Activated CD4-positive, alpha-beta T cell treated with anti-CD3 and anti-CD28 coated beads, Interleukin-2, Interleukin-6, amounts not matched to agents 100 ng/mL and 50 ng/mL, durations not matched to agents 16 hours and 8 hours (primary cell): ENCODE results near the gene KCNK10.

Experiments used
- DNase-seq: peaks from one replicate; pipeline ENCODE4 v3.0.0-alpha.2; 2020

The KCNK10 gene

GRCh38 chr14:88225721-88226120, 97.3 kb downstream of the KCNK10 start:
- no peak for DNase-seq

- DNase-seq: no peak
Observed at GRCh38 chr14:88218119-88218915, 104.8 kb downstream of the KCNK10 start.

- no peak for DNase-seq
Observed at GRCh38 chr14:88212691-88213090, 110.4 kb downstream of the KCNK10 start.

GRCh38 chr14:88210426-88210825, 112.6 kb downstream of the KCNK10 start:
- no peak for DNase-seq

- DNase-seq: no peak
Observed at GRCh38 chr14:88209273-88209672, 113.8 kb downstream of the KCNK10 start.

GRCh38 chr14:88208858-88209257, 114.2 kb downstream of the KCNK10 start:
- DNase-seq: no peak

- DNase-seq: no peak
Observed at GRCh38 chr14:88204221-88204620, 118.8 kb downstream of the KCNK10 start.

GRCh38 chr14:88203291-88203690, 119.8 kb downstream of the KCNK10 start:
- no peak for DNase-seq

GRCh38 chr14:88202286-88202685, 120.8 kb downstream of the KCNK10 start:
- no peak for DNase-seq

GRCh38 chr14:88201851-88202250, 121.2 kb downstream of the KCNK10 start:
- no peak for DNase-seq

- no peak for DNase-seq
Observed at GRCh38 chr14:88199882-88200281, 123.2 kb downstream of the KCNK10 start.

GRCh38 chr14:88198446-88198845, 124.6 kb downstream of the KCNK10 start:
- no peak for DNase-seq

- no peak for DNase-seq
Observed at GRCh38 chr14:88196925-88197324, 126.1 kb downstream of the KCNK10 start.

- DNase-seq: no peak
Observed at GRCh38 chr14:88196116-88196890, 126.8 kb downstream of the KCNK10 start.

GRCh38 chr14:88195676-88196075, 127.4 kb downstream of the KCNK10 start:
- DNase-seq: no peak

GRCh38 chr14:88194531-88194930, 128.5 kb downstream of the KCNK10 start:
- no peak for DNase-seq

- no peak for DNase-seq
Observed at GRCh38 chr14:88191605-88192004, 131.5 kb downstream of the KCNK10 start.

- peak; percentile 76 for DNase-seq
Observed at GRCh38 chr14:88189417-88190191, 133.5 kb downstream of the KCNK10 start.

GRCh38 chr14:88188745-88189416, 134.2 kb downstream of the KCNK10 start:
- peak; percentile 4 for DNase-seq

GRCh38 chr14:88185843-88186242, 137.2 kb downstream of the KCNK10 start:
- no peak for DNase-seq

- no peak for DNase-seq
Observed at GRCh38 chr14:88184956-88185355, 138.1 kb downstream of the KCNK10 start.

GRCh38 chr14:88181072-88181471, 142.0 kb downstream of the KCNK10 start:
- no peak for DNase-seq

- no peak for DNase-seq
Observed at GRCh38 chr14:88179716-88180115, 143.4 kb downstream of the KCNK10 start.
